H9 (cell line): ENCODE measurements around the gene ZNF80. TPM values are rescaled to one million over a fixed set of nuclear protein-coding genes. Genes with fewer than 3 reads are reported as not detected.

Source experiments
- DNase-seq: peaks from one replicate; pipeline ENCODE4 v3.0.0-alpha.2; 2017
- H2AFZ ChIP-seq: one replicate; pipeline ENCODE4 v1.6.1; 2013; ENCODE audit warnings: mild to moderate bottlenecking, low read length, control low read depth, moderate library complexity
- H2AK5ac ChIP-seq: 2 replicates; pipeline ENCODE4 v1.6.1; 2013; ENCODE audit warnings: low read length, control low read depth, mixed read lengths; ENCODE audit not compliant: insufficient read length
- H2BK120ac ChIP-seq: one replicate; pipeline ENCODE4 v1.6.1; 2013; ENCODE audit warnings: low read depth, mild to moderate bottlenecking, low read length, control low read depth, inconsistent platforms; ENCODE audit not compliant: poor library complexity, severe bottlenecking
- H2BK12ac ChIP-seq: 2 replicates; pipeline ENCODE4 v1.6.1; 2013; ENCODE audit warnings: low read length, control low read depth, mixed read lengths, low read depth; ENCODE audit not compliant: insufficient read length
- H2BK15ac ChIP-seq: 2 replicates; pipeline ENCODE4 v1.6.1; 2013; ENCODE audit warnings: low read depth, low read length, control low read depth
- H2BK20ac ChIP-seq: one replicate; pipeline ENCODE4 v1.6.1; 2013; ENCODE audit warnings: low read depth, mild to moderate bottlenecking, low read length, control low read depth, inconsistent platforms; ENCODE audit not compliant: poor library complexity, severe bottlenecking
- H2BK5ac ChIP-seq: 2 replicates; pipeline ENCODE4 v1.6.1; 2013; ENCODE audit warnings: low read length, control low read depth, mixed read lengths; ENCODE audit not compliant: insufficient read length
- H3K14ac ChIP-seq: 2 replicates; pipeline ENCODE4 v1.6.1; 2013; ENCODE audit warnings: low read length, control low read depth; ENCODE audit not compliant: insufficient read depth
- H3K18ac ChIP-seq: 2 replicates; pipeline ENCODE4 v1.6.1; 2013; ENCODE audit warnings: low read depth, mild to moderate bottlenecking, mixed read lengths, low read length, control low read depth; ENCODE audit not compliant: insufficient read length
- H3K23ac ChIP-seq: 2 replicates; pipeline ENCODE4 v1.6.1; 2013; ENCODE audit warnings: low read length, control low read depth, mixed read lengths, low read depth; ENCODE audit not compliant: insufficient read length
- H3K23me2 ChIP-seq: 2 replicates; pipeline ENCODE4 v1.6.1; 2013; ENCODE audit warnings: low read depth, mild to moderate bottlenecking, mixed read lengths, low read length, control low read depth; ENCODE audit not compliant: insufficient read length, poor library complexity, severe bottlenecking
- H3K27ac ChIP-seq: 2 replicates; pipeline ENCODE4 v1.5.1; 2013; ENCODE audit warnings: low read length, control low read depth, mixed read lengths, low read depth; ENCODE audit not compliant: insufficient read length
- H3K27me3 ChIP-seq: 2 replicates; pipeline ENCODE4 v1.6.1; 2013; ENCODE audit warnings: low read length, control low read depth, inconsistent platforms; ENCODE audit not compliant: insufficient read depth
- H3K4ac ChIP-seq: 2 replicates; pipeline ENCODE4 v1.6.1; 2013; ENCODE audit warnings: low read depth, mild to moderate bottlenecking, control low read depth, inconsistent platforms, low read length, moderate library complexity
- H3K4me1 ChIP-seq: 2 replicates; pipeline ENCODE4 v1.6.1; 2013; ENCODE audit warnings: low read length, control low read depth, inconsistent platforms; ENCODE audit not compliant: insufficient read depth
- H3K4me2 ChIP-seq: 2 replicates; pipeline ENCODE4 v1.6.1; 2013; ENCODE audit warnings: low read length, control low read depth, mixed read lengths; ENCODE audit not compliant: insufficient read length, insufficient read depth
- H3K56ac ChIP-seq: 2 replicates; pipeline ENCODE4 v1.6.1; 2013; ENCODE audit warnings: low read depth, mild to moderate bottlenecking, mixed read lengths, low read length, control low read depth; ENCODE audit not compliant: insufficient read length
- H3K79me1 ChIP-seq: 2 replicates; pipeline ENCODE4 v1.6.1; 2013; ENCODE audit warnings: low read depth, mild to moderate bottlenecking, moderate library complexity, low read length, control low read depth, inconsistent platforms; ENCODE audit not compliant: insufficient read depth, poor library complexity, severe bottlenecking
- H3K79me2 ChIP-seq: 2 replicates; pipeline ENCODE4 v1.6.1; 2013; ENCODE audit warnings: low read length, control low read depth, inconsistent platforms; ENCODE audit not compliant: insufficient read depth
- H3K9ac ChIP-seq: 2 replicates; pipeline ENCODE4 v1.6.1; 2013; ENCODE audit warnings: low read length, control low read depth, mixed read lengths; ENCODE audit not compliant: insufficient read length; ENCODE audit errors: extremely low read depth
- H3K9me3 ChIP-seq: one replicate; pipeline ENCODE4 v1.6.1; 2013; ENCODE audit warnings: low read depth, low read length, inconsistent platforms; ENCODE audit not compliant: control insufficient read depth
- H3T11ph ChIP-seq: one replicate; pipeline ENCODE4 v1.6.1; 2013; ENCODE audit warnings: mild to moderate bottlenecking, low read length, control low read depth, inconsistent platforms
- H4K20me1 ChIP-seq: one replicate; pipeline ENCODE4 v1.6.1; 2013; ENCODE audit not compliant: control insufficient read depth, insufficient read length, insufficient read depth
- H4K5ac ChIP-seq: 2 replicates; pipeline ENCODE4 v1.6.1; 2013; ENCODE audit warnings: low read depth, mild to moderate bottlenecking, mixed read lengths, low read length, control low read depth; ENCODE audit not compliant: insufficient read length
- H4K8ac ChIP-seq: replicated peaks from 2 replicates; pipeline ENCODE4 v1.6.1; 2013; ENCODE audit warnings: low read length, control low read depth, mixed read lengths, low read depth; ENCODE audit not compliant: insufficient read length
- H4K91ac ChIP-seq: 2 replicates; pipeline ENCODE4 v1.6.1; 2013; ENCODE audit warnings: low read depth, mild to moderate bottlenecking, moderate library complexity, mixed read lengths, low read length, control low read depth; ENCODE audit not compliant: insufficient read length
- H3K27ac Mint-ChIP-seq, 3 experiments: 2 replicates in 2 of 3; 3 replicates in 1 of 3; pipeline ENCODE4 v1.8.0; 2020 to 2021; ENCODE audit warnings: mixed read lengths in 3 of 3, mild to moderate bottlenecking in 1 of 3, moderate library complexity in 1 of 3
- H3K27me3 Mint-ChIP-seq: 2 replicates; pipeline ENCODE4 v1.8.0; 2021; ENCODE audit warnings: low read depth, mild to moderate bottlenecking, moderate library complexity, mixed read lengths
- H3K36me3 Mint-ChIP-seq, 3 experiments: 2 replicates in 2 of 3; 3 replicates in 1 of 3; pipeline ENCODE4 v1.8.0; 2020 to 2021; ENCODE audit warnings: low read depth in 3 of 3, mixed read lengths in 3 of 3; ENCODE audit not compliant: insufficient read depth in 1 of 3
- H3K4me1 Mint-ChIP-seq, 2 experiments: 2 replicates each; pipeline ENCODE4 v1.8.0; 2020; ENCODE audit warnings: mixed read lengths in 2 of 2
- H3K4me3 Mint-ChIP-seq, 2 experiments: 2 replicates in 1 of 2; 3 replicates in 1 of 2; pipeline ENCODE4 v1.8.0; 2020 to 2021; ENCODE audit warnings: mild to moderate bottlenecking in 2 of 2, mixed read lengths in 2 of 2, moderate library complexity in 1 of 2
- H3K9me3 Mint-ChIP-seq, 2 experiments: 2 replicates in 1 of 2; 3 replicates in 1 of 2; pipeline ENCODE4 v1.8.0; 2020; ENCODE audit warnings: mild to moderate bottlenecking in 2 of 2, mixed read lengths in 2 of 2, moderate library complexity in 1 of 2
- WGBS: extraction: QIAGEN DNeasy Blood & Tissue Kit; methylation state at CpG from one replicate; pipeline ENCODE4 v1.1.7; 2013; ENCODE audit warnings: missing lambda C conversion rate, low lambda C conversion rate, mixed read lengths; ENCODE audit not compliant: insufficient read length; ENCODE audit errors: extremely low coverage; 5-methylcytosine and 5-hydroxymethylcytosine counted together
- total RNA-seq: library from RNA; stranded (reverse); gene quantifications from 2 replicates; pipeline ENCODE4 v1.2.1, GENCODE V29; 2021
- TF ChIP-seq, protein P1 (sequence below): fragments of 200-600 bp; sonication (generic); conservative IDR thresholded peaks from 3 replicates; pipeline ENCODE4 v1.8.0; 2021; ENCODE audit warnings: antibody characterized with exemption, mild to moderate bottlenecking

ZNF80 gene
- total RNA-seq, 1 experiment from 2014 or later, result not detected

DNA sequence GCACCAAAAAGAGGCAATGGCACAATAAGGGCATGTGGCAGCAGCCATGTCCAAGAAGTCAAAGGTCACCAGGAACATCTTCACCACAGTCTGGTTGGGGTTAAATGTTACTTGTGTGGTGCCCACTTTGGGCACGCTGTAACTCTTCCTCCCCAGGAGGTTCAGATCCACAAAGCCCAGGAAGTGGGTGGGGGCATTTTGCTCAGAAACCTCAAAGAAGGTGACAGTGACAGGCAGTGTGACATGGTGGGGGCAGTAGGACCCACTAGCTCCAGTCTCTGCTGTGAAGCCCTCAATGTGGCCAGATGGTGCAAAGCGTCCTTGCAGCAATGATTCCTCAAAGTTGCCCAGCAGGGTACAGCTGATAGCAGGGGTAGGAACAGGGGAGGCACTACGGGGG lies 5.8 kb downstream of the ZNF80 start:
- Histone ChIP-seq H3K4ac (no peak overlapping the region), H3K23me2 (no peaks in the 10 kb centered on the region), H3K9ac (no peak overlapping the region), H4K91ac (no peak overlapping the region), H2AFZ (no peak overlapping the region), H3K56ac (no peak overlapping the region), H3K4me2 (no peak overlapping the region), H3K9me3 (no peaks in the 10 kb centered on the region), H2BK120ac (no peak overlapping the region), H3K23ac (no peak overlapping the region), H3T11ph (no peak overlapping the region), H3K27me3 (no peaks in the 10 kb centered on the region), H3K79me1 (no peaks in the 10 kb centered on the region), H2BK12ac (no peak overlapping the region), H2BK5ac (no peak overlapping the region), H2BK20ac (no peak overlapping the region), H3K79me2 (no peaks in the 10 kb centered on the region), H4K5ac (no peak overlapping the region), H2AK5ac (no peak overlapping the region), H3K14ac (no peak overlapping the region), H4K20me1 (no peaks in the 10 kb centered on the region), H2BK15ac (no peak overlapping the region), H3K4me1 (no peaks in the 10 kb centered on the region), H3K18ac (no peak overlapping the region), H3K27ac (no peak overlapping the region), H4K8ac (no peak overlapping the region)
- Mint-ChIP-seq H3K9me3 (no peaks in the 10 kb centered on the region; a peak in 1 of 5 replicates), H3K4me1 (peaks cover 0 to 8% of the 10 kb centered on the region in 2 experiments; a peak in 1 of 4 replicates), H3K27me3 (peaks cover 2% of the 10 kb centered on the region), H3K4me3 (no peak overlapping the region), H3K36me3 (no peaks in the 10 kb centered on the region; a peak in 1 of 7 replicates), H3K27ac (no peak overlapping the region)
- no peak for DNase-seq
- no CpG with 5 or more reads among the region's 3 CpGs for WGBS
- TF ChIP-seq, protein P1, sequence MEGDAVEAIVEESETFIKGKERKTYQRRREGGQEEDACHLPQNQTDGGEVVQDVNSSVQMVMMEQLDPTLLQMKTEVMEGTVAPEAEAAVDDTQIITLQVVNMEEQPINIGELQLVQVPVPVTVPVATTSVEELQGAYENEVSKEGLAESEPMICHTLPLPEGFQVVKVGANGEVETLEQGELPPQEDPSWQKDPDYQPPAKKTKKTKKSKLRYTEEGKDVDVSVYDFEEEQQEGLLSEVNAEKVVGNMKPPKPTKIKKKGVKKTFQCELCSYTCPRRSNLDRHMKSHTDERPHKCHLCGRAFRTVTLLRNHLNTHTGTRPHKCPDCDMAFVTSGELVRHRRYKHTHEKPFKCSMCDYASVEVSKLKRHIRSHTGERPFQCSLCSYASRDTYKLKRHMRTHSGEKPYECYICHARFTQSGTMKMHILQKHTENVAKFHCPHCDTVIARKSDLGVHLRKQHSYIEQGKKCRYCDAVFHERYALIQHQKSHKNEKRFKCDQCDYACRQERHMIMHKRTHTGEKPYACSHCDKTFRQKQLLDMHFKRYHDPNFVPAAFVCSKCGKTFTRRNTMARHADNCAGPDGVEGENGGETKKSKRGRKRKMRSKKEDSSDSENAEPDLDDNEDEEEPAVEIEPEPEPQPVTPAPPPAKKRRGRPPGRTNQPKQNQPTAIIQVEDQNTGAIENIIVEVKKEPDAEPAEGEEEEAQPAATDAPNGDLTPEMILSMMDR, result no peak
